ENCODE data around the gene ABCC2. TPM values are rescaled to one million over a fixed set of nuclear protein-coding genes. Genes with fewer than 3 reads are reported as not detected.

Gene ABCC2
- total and polyA plus RNA-seq, 9 of the 15 experiments (the other 6 are each of a cell fraction or from before 2014, with no cell fraction given) = 0.03 to 0.18 (median 0.10) TPM; not detected in 1

DNA sequence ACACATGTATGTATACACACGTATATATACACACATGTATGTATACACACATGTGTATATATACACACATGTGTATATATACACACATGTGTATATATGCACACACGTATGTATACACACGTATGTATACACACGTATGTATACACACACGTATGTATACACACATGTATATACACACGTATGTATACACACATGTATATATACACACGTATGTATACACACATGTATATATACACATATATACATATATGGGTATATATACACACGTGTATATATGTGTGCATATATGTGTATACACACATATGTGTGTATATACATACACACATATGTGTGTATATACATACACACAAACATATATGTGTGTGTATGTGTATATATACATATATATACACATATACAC is 31.7 kb downstream of the ABCC2 start (continued):
- TF ChIP-seq LCOR (CRISPR knock-in tag; IDR thresholded peaks at IDR 0.05) (no peak), FOXJ2 (tag; IDR thresholded peaks at IDR 0.05) (no peak)

DNA sequence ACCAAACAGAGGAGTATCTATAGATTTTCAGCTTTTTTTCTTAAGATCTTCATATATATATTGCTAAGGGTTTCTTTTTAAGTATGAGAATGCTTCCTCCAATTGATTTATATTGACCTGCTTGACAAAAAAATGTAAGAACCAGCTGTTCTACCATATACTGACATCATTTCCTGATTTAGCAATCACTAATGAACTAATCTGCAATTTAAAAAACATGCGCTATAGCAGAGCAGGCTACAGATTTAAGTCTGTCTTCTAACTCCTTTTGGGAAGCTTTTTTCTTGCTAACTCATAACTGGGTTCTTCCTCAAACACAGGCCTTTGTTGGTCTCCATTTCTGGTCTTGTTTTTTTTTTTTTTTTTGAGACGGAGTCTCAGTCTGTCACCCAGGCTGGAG is 33.2 kb downstream of the ABCC2 start:
- ATAC-seq (no peak), DNase-seq (ENCODE audit: extremely low read depth in 1 of 4, low spot score in 3 of 4) (no peak), FAIRE-seq (no peak)
- intact Hi-C loops (cut with micrococcal nuclease) (no loop called here), in situ Hi-C loops (cut with MboI) (no loop called here)
- no peaks in the 10 kb centered on the region for H3K79me2 ChIP-seq (ENCODE audit: control insufficient read depth, insufficient read depth, low read length)
- CTCF ChIA-PET (ENCODE audit: low intra/inter-chr PET ratio) = no interaction called here
- H3K4me3 ChIP-seq = no peak overlapping the region
- no peaks in the 10 kb centered on the region for H3K4me1 ChIP-seq (replicated peaks in 1 of 2; ENCODE audit: control insufficient read depth in 2 of 2, insufficient read depth in 2 of 2, low read length in 2 of 2)
- no peak overlapping the region for H3K9ac ChIP-seq (ENCODE audit: insufficient read depth in 1 of 2, low read depth in 2 of 2, low read length in 2 of 2)
- no peaks in the 10 kb centered on the region for H3K9me3 ChIP-seq (replicated peaks; ENCODE audit: control insufficient read depth, insufficient read depth, low read depth, low read length)
- no peak overlapping the region for H3K4me2 ChIP-seq (ENCODE audit: insufficient read depth, low read length)
- WGBS (ENCODE audit: insufficient coverage, low coverage, missing lambda C conversion rate) = 33% methylated on average over 1 of the region's 2 CpGs
- no peaks in the 10 kb centered on the region for H3K9me1 ChIP-seq (ENCODE audit: control insufficient read depth, insufficient read depth, low read length)
- H2AFZ ChIP-seq (ENCODE audit: low read depth, low read length) = no peak overlapping the region
- POLR2A ChIA-PET = no interaction called here
- H4K20me1 ChIP-seq (replicated peaks; ENCODE audit: control insufficient read depth, insufficient read depth, low read length) = no peaks in the 10 kb centered on the region
- H3K27ac ChIP-seq (ENCODE audit: extremely low read depth, low read depth, low read length) = no peak overlapping the region
- H3K36me3 ChIP-seq (ENCODE audit: control insufficient read depth, insufficient read depth, low read length) = no peaks in the 10 kb centered on the region
- peaks cover 3 to 14% of the 10 kb centered on the region in 2 experiments; a peak in 4 of 5 replicates for H3K27me3 ChIP-seq (ENCODE audit: control insufficient read depth in 2 of 2, insufficient read depth in 2 of 2, low read length in 2 of 2)
- no TSS peak for BruUV-seq (replicated peaks)
- TF ChIP-seq ILF3 (IDR thresholded peaks at IDR 0.05; ENCODE audit: borderline replicate concordance) (no peak), JUN (IDR thresholded peaks at IDR 0.05; ENCODE audit: borderline replicate concordance, low read depth, low read length) (no peak), JUN (CRISPR knock-in tag; IDR thresholded peaks at IDR 0.05; ENCODE audit: borderline replicate concordance) (no peak), KLF1 (tag; IDR thresholded peaks at IDR 0.05) (no peak), RBBP5 (IDR thresholded peaks at IDR 0.05; ENCODE audit: borderline replicate concordance, insufficient read depth, low read length, poor library complexity, severe bottlenecking) (no peak), YY1 (IDR thresholded peaks at IDR 0.05; ENCODE audit: borderline replicate concordance in 1 of 3, control insufficient read depth in 1 of 3, extremely low read depth in 1 of 3, insufficient read depth in 3 of 3, insufficient read length in 1 of 3, insufficient replicate concordance in 2 of 3, low read depth in 1 of 3, low read length in 2 of 3) (no peak), ARID2 (IDR thresholded peaks at IDR 0.05) (no peak), TAF7 (tag; IDR thresholded peaks at IDR 0.05) (no peak), KAT7 (CRISPR knock-in tag; IDR thresholded peaks at IDR 0.05; ENCODE audit: borderline replicate concordance) (no peak)
- TF ChIP-seq, protein P1, sequence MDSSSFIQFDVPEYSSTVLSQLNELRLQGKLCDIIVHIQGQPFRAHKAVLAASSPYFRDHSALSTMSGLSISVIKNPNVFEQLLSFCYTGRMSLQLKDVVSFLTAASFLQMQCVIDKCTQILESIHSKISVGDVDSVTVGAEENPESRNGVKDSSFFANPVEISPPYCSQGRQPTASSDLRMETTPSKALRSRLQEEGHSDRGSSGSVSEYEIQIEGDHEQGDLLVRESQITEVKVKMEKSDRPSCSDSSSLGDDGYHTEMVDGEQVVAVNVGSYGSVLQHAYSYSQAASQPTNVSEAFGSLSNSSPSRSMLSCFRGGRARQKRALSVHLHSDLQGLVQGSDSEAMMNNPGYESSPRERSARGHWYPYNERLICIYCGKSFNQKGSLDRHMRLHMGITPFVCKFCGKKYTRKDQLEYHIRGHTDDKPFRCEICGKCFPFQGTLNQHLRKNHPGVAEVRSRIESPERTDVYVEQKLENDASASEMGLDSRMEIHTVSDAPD (CRISPR knock-in tag; IDR thresholded peaks at IDR 0.05) = no peak
